Peyer's patch (tissue), 4 donors: ENCODE data around the gene METTL26.

Source experiments
- POLR2A ChIP-seq, 2 donors: fragments of 450-650 bp; IDR thresholded peaks; one replicate each; pipeline ENCODE4 v1.5.1; 2017; ENCODE audit warnings: antibody characterized with exemption in 2 of 2, mild to moderate bottlenecking in 2 of 2, moderate library complexity in 2 of 2
- TF ChIP-seq, protein P1 (sequence below), 6 experiments: fragments of 450-650 bp in 4 of 6; fragments of 200-600 bp in 2 of 6; sonication (generic) in 1 of 6; IDR thresholded peaks; one replicate each; pipeline ENCODE4 v1.5.1; 2017 to 2019; ENCODE audit warnings: antibody characterized with exemption in 6 of 6, mild to moderate bottlenecking in 3 of 6, moderate library complexity in 1 of 6

- TF ChIP-seq POLR2A (IDR thresholded peaks at IDR 0.05): peak; percentile 62 to 66
- TF ChIP-seq, protein P1, sequence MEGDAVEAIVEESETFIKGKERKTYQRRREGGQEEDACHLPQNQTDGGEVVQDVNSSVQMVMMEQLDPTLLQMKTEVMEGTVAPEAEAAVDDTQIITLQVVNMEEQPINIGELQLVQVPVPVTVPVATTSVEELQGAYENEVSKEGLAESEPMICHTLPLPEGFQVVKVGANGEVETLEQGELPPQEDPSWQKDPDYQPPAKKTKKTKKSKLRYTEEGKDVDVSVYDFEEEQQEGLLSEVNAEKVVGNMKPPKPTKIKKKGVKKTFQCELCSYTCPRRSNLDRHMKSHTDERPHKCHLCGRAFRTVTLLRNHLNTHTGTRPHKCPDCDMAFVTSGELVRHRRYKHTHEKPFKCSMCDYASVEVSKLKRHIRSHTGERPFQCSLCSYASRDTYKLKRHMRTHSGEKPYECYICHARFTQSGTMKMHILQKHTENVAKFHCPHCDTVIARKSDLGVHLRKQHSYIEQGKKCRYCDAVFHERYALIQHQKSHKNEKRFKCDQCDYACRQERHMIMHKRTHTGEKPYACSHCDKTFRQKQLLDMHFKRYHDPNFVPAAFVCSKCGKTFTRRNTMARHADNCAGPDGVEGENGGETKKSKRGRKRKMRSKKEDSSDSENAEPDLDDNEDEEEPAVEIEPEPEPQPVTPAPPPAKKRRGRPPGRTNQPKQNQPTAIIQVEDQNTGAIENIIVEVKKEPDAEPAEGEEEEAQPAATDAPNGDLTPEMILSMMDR (IDR thresholded peaks at IDR 0.05): peak; percentile 23 to 82 (median 55)
Observed at GRCh38 chr16:648071-648780, 12.1 kb upstream of the METTL26 start.
